Measurements from ENCODE around the gene PAX2. TPM values are rescaled to one million over a fixed set of nuclear protein-coding genes. Genes with fewer than 3 reads are reported as not detected.

The PAX2 gene
- total RNA-seq, 1 experiment from 2014 or later: 0.09 TPM

DNA sequence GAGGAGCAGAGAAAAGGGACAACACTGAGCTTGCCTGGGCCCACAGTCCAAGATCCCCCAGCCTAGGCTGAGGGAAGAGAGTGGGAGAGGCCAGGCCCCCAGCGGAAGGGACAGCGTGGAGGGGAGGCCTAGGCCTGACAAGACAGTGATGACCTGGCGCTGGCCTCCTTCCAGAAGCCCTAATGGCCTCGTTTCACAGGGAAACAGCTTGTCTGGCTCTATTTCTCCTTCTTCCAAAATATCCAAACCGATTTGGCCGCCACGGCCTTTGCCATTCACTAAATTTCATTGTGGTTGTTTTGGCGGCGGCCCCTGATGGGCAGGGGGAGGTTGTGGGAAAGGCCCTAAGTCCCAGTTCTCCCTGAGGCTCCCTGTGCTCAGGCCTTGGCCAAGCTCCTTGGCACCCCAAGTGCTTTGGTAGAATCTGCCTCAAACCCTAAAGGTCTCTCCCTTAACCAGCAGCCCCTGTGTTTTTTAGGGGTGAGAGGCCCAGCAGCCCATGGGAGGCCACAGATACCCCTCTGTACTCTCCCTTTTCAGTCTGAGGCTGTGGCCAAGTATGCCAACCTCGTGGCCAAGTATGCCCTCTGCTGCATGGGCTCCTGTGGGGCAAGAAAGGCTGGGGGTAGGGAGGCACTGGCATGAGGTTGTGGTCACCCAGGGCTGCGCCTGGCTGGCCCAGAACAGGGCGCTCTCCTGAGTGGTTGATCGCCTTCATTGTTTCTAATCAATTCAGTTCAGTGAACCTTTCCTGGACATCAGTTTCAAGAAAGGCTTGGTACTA is 37.3 kb downstream of the PAX2 start:
- POLR2A ChIA-PET: no interaction called here

More for the DNA sequence above, 37.3 kb downstream of the PAX2 start:
- H3K4me3 Mint-ChIP-seq: no peak overlapping the region
- TF ChIP-seq ZNF423 (CRISPR knock-in tag; IDR thresholded peaks at IDR 0.05) (no peak), CDX4 (CRISPR knock-in tag; IDR thresholded peaks at IDR 0.05; ENCODE audit: borderline replicate concordance) (no peak), SMAD4 (CRISPR knock-in tag; IDR thresholded peaks at IDR 0.05) (no peak), IRF1 (CRISPR knock-in tag; IDR thresholded peaks at IDR 0.05) (no peak), ZNF671 (CRISPR knock-in tag; IDR thresholded peaks at IDR 0.05) (no peak), FOXP1 (CRISPR knock-in tag; IDR thresholded peaks at IDR 0.05; ENCODE audit: borderline replicate concordance) (no peak), SP1 (CRISPR knock-in tag; conservative IDR thresholded peaks at IDR 0.05) (no peak), TEAD4 (CRISPR knock-in tag; IDR thresholded peaks at IDR 0.05) (no peak), NFE2L1 (CRISPR knock-in tag; IDR thresholded peaks at IDR 0.05) (no peak), NR1H2 (CRISPR knock-in tag; IDR thresholded peaks at IDR 0.05) (no peak), ZNF263 (CRISPR knock-in tag; IDR thresholded peaks at IDR 0.05; ENCODE audit: low read depth) (no peak), NFATC4 (CRISPR knock-in tag; IDR thresholded peaks at IDR 0.05) (no peak), KAT7 (CRISPR knock-in tag; IDR thresholded peaks at IDR 0.05; ENCODE audit: borderline replicate concordance) (no peak), SMAD3 (CRISPR knock-in tag; IDR thresholded peaks at IDR 0.05; ENCODE audit: borderline replicate concordance) (no peak), ZNF396 (CRISPR knock-in tag; IDR thresholded peaks at IDR 0.05; ENCODE audit: borderline replicate concordance) (no peak), ZNF416 (CRISPR knock-in tag; IDR thresholded peaks at IDR 0.05) (no peak)
- TF ChIP-seq, protein P1, sequence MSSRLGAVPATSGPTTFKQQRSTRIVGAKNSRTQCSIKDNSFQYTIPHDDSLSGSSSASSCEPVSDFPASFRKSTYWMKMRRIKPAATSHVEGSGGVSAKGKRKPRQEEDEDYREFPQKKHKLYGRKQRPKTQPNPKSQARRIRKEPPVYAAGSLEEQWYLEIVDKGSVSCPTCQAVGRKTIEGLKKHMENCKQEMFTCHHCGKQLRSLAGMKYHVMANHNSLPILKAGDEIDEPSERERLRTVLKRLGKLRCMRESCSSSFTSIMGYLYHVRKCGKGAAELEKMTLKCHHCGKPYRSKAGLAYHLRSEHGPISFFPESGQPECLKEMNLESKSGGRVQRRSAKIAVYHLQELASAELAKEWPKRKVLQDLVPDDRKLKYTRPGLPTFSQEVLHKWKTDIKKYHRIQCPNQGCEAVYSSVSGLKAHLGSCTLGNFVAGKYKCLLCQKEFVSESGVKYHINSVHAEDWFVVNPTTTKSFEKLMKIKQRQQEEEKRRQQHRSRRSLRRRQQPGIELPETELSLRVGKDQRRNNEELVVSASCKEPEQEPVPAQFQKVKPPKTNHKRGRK (CRISPR knock-in tag; IDR thresholded peaks at IDR 0.05; ENCODE audit: borderline replicate concordance): no peak
- TF ChIP-seq, protein P2, sequence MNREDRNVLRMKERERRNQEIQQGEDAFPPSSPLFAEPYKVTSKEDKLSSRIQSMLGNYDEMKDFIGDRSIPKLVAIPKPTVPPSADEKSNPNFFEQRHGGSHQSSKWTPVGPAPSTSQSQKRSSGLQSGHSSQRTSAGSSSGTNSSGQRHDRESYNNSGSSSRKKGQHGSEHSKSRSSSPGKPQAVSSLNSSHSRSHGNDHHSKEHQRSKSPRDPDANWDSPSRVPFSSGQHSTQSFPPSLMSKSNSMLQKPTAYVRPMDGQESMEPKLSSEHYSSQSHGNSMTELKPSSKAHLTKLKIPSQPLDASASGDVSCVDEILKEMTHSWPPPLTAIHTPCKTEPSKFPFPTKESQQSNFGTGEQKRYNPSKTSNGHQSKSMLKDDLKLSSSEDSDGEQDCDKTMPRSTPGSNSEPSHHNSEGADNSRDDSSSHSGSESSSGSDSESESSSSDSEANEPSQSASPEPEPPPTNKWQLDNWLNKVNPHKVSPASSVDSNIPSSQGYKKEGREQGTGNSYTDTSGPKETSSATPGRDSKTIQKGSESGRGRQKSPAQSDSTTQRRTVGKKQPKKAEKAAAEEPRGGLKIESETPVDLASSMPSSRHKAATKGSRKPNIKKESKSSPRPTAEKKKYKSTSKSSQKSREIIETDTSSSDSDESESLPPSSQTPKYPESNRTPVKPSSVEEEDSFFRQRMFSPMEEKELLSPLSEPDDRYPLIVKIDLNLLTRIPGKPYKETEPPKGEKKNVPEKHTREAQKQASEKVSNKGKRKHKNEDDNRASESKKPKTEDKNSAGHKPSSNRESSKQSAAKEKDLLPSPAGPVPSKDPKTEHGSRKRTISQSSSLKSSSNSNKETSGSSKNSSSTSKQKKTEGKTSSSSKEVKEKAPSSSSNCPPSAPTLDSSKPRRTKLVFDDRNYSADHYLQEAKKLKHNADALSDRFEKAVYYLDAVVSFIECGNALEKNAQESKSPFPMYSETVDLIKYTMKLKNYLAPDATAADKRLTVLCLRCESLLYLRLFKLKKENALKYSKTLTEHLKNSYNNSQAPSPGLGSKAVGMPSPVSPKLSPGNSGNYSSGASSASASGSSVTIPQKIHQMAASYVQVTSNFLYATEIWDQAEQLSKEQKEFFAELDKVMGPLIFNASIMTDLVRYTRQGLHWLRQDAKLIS (CRISPR knock-in tag; IDR thresholded peaks at IDR 0.05; ENCODE audit: borderline replicate concordance): no peak
- TF ChIP-seq, protein P3, sequence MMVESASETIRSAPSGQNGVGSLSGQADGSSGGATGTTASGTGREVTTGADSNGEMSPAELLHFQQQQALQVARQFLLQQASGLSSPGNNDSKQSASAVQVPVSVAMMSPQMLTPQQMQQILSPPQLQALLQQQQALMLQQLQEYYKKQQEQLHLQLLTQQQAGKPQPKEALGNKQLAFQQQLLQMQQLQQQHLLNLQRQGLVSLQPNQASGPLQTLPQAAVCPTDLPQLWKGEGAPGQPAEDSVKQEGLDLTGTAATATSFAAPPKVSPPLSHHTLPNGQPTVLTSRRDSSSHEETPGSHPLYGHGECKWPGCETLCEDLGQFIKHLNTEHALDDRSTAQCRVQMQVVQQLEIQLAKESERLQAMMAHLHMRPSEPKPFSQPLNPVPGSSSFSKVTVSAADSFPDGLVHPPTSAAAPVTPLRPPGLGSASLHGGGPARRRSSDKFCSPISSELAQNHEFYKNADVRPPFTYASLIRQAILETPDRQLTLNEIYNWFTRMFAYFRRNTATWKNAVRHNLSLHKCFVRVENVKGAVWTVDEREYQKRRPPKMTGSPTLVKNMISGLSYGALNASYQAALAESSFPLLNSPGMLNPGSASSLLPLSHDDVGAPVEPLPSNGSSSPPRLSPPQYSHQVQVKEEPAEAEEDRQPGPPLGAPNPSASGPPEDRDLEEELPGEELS (CRISPR knock-in tag; IDR thresholded peaks at IDR 0.05): no peak
- DNase-seq (ENCODE audit: low spot score) (no peak), ATAC-seq (no peak)
- H3K4me1 Mint-ChIP-seq: peaks cover 13% of the 10 kb centered on the region
- CTCF ChIA-PET: interaction anchor here (0.6 to 0.9 kb wide), 2 partner anchors 15 to 232 kb away, joined by 3 read pairs; no protein-coding TSS in a partner anchor
- H3K36me3 Mint-ChIP-seq: 0 out of 2 replicates have a peak, but pooled peaks cover 2% of the 10 kb centered on the region
- no peaks in the 10 kb centered on the region; the same call in 1 of the 2 replicates for H3K9me3 Mint-ChIP-seq
- peaks cover 37% of the 10 kb centered on the region for H3K27me3 Mint-ChIP-seq (ENCODE audit: low read depth)
- H3K27ac Mint-ChIP-seq: no peak overlapping the region

Measured in WTC11 (cell line).